Posterior cingulate gyrus (tissue), 11 donors: Measurements from ENCODE around the gene ZKSCAN5.

Experiments used
- DNase-seq, 10 donors: peaks; one replicate each; pipeline versions ENCODE4 v3.0.0 to v3.0.0-alpha.2; 2020 to 2021; ENCODE audit warnings: mixed read lengths in 3 of 10
- intact Hi-C: fragments of 100-400 bp; cut with DNase I; formaldehyde crosslinking; loops from one replicate; pipeline ENCODE4 v1.15.1; 2023

Gene ZKSCAN5

DNA sequence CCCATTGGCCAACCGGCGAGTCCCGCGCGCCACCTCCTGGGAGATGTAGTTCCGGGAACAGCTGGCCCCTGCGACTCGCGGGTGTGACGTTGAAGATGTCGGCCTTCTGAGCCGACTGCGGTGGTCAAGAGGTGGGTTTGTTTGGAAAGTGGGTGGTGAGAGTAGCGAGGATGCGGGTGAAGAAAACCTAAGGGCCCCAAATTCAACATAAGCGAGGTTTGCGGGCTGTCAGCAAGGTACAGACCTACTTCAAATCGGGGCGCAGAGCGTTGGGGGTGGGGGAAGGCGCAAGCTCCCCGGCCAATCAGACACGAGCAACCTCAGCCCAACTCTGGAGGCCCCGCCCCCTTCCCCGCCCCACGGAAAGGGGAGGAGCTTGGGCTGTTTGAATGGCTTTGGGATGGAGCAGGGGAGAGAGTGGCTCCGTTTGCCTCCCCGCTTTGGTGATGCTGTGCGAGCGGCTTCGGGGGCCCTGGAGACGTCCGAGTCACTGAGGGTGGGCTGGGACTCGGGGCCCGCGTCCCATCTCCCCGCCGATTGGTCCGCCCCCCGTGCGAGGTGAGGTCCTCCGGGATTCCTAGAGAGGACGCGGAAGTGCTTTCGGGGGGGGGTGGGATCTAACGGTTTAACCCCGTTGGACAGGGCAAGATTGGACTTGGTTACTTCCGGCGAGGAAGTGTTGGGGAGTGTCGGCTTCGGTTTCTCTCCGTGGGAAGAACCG is at the start of gene ZKSCAN5:
Gene ZKSCAN5, plus strand, starts transcription at position 60 of the 721 bp plus-strand sequence. CDS start 1,383 bp downstream, outside the sequence.
- DNase-seq = peak; percentile 94 to 100 (median 99)
- intact Hi-C loops = loop anchor here (1.0 to 2.0 kb wide), 2 partner anchors 32 to 48 kb away; partner anchors contain the start of genes FAM200A and ZNF789

DNA sequence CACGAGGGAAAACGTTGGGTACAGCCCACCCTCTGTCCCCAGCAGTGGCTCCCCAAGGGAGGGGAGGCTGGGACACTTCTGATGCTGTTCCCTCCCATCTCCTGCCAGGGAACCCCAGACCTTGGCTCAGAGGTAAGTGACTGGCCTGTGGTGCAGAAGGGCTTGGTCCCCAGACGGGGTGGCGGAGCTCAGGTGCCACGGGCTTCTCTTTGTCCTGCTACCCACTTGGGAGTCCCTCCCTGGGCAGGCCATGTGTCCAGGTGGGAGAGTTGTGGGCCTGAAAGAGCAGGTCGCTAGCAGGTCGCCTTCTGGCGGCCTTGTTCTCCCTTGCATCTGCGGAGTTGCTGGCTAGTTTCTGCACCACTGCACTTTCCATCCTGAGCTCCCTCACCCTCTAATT is 48.6 kb upstream of the ZKSCAN5 start:
- intact Hi-C loops = no loop called here
- DNase-seq = no peak

DNA sequence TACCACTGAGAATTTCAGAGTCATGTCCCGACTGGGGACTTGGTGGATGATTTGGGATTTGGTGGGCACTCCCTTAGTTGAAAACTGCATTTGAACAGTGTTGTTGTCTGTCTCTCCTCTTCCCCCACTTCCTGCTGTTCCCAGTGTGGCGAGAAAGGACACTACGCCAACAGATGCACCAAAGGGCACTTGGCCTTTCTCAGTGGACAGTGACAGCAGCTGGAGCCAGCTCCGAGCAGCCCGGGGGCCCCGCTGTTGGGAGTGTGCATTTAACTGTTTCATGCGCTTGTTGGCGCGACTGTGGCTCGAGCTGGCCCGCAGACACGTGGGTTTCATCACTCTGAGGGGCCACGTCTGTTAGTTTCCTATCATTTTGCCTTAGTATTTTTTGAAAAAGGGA is 48.2 kb upstream of the ZKSCAN5 start:
- peak in 2 of 10 donors; percentile 27 to 70 for DNase-seq
- intact Hi-C loops = no loop called here

DNA sequence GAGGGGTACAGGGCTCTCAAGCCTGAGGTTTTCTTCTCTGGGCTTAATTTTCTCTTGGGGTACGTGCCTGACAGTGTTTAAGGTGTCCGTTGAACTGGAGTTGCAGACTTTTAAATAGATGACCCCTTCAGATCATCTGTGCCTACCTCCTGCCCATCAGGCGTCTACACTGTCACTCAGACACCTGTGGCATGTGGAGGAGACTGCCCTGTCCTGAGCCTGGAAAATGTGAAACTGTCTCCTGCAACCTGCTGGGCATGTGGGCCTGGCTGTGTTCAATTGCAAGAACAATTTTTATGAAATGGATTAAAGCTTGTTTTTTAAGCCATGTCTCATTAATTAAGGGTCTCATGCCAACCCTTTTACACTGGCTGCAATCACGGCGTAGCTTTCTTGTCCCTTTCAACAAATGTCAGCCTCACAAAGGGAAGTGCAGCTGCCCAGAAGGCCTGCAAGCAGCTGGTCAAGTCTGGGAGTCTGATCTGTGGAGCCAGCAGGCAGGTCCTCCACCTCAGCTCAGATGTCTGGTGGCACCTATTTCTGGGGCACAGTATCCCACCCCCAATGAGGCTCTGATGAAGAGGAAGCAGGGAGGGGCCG is 47.3 kb upstream of the ZKSCAN5 start:
- DNase-seq = peak in 2 of 10 donors; percentile 12 to 31
- intact Hi-C loops = no loop called here

DNA sequence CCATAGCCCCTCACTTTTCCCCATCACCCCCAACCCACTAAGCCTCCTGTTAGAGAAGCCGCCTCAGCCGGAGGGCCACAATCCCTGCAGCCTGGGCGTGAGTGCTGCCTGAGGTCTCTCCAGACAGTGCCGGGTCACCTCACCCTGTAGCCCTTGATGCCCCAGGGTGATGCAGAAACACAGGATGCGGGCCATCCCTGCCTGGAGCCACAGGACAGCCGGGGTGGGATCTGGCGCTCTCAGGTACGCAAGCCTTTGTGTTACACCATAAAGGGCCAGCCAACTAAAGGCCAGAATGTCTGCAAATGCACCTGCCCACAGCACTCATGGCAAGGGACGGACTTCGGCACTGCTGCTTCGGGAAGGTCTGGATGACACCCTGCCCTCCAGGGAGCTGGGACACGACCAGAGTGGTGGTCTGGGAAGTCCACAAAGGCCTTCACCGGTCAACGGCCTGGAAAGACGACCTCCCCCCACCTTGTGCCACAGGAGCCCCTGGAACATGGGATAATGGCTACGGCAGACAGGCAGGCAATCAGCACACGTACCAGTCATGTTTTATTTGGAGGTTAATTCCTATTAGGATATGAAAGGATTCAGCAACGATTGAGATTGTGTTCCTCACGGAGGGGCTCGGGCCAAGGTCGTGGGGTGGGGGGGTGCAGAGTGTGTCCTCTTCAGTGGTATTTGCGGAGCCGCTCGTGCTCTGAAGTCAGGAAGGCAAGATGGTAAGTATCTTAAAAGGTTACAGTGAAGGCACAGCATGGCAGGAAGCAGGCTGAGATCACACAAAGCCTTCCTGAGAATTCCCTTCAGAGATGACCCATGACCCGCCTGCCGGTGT is 46.6 kb upstream of the ZKSCAN5 start:
- intact Hi-C loops = no loop called here
- DNase-seq = peak in 2 of 10 donors; percentile 67

DNA sequence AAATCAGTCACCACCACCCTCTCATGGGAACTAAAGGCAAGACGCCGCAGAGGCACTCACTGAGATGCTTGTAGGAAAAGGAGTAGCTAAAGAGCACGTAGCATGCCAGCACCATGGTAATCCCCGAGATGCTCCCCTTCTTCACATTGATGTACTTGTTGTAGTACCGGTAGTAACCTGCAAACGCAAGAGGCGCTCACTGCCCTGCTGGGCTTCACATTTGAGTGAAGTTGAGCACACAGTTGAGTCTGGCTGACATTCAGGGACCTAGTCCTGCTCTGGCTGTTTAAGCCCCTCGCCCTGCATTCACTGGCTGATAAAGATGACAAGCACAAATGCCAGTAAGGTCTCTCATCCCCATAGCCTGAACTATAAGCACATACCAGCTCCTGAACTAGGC is 45.4 kb upstream of the ZKSCAN5 start:
- intact Hi-C loops = no loop called here
- peak in 3 of 10 donors; percentile 50 to 73 (median 72) for DNase-seq

DNA sequence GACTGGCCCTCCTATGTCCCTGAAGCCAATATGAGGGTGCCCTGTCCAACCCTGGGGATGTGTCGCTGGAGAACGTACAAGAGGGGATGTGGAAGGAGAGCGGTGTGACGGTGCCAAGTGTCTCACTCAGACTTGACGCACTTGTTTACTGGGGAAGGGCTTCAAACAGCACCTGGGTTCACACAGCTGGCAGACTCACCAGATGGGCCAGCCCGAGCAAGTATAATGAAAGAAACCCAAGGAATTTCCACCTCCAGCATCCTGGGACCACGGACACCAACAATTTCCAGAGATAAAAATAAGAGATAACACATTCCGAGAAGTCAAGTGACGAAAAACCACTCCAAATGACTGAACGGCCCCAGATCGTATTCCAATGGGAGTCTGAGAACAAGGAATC is 43.8 kb upstream of the ZKSCAN5 start:
- DNase-seq = peak in 2 of 10 donors; percentile 17 to 32
- intact Hi-C loops = no loop called here

DNA sequence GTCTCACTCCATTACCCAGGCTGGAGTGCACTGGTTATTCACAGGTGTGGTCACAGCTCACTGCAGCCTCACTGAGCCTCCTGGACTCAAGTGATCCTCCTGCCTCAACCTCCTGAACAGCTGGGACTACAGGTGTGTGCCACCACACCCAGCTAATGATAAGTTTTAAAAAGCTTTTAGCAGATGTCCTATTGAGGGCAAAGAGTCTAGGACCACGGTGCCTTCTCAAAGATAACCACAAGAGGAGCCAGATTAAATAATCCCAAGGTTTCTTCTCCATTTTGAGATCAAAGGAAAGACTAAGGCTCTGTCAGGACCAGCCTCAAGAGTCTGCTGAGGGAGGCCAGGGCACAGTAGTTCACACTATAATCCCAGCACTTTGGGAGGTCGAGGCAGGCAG is 43.2 kb upstream of the ZKSCAN5 start:
- intact Hi-C loops = no loop called here
- DNase-seq = no peak

DNA sequence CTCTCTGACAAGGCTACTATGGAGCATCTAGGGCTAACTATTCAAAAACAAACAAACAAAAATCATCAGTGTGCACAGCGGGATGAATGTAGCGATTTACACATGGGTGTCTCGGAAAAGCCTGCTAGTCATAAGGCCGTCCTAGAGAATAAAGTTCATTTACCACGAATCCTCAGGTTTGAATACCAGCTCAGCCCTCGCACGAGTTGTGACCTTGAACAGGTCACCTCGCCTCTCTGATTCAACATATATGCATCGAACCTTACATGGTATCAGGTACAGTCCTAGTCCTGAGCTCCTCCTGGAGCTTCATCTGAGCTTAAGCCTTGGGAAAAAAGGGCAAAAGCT is 39.1 kb upstream of the ZKSCAN5 start:
- intact Hi-C loops = no loop called here
- peak in 1 of 10 donors; percentile 33 for DNase-seq

DNA sequence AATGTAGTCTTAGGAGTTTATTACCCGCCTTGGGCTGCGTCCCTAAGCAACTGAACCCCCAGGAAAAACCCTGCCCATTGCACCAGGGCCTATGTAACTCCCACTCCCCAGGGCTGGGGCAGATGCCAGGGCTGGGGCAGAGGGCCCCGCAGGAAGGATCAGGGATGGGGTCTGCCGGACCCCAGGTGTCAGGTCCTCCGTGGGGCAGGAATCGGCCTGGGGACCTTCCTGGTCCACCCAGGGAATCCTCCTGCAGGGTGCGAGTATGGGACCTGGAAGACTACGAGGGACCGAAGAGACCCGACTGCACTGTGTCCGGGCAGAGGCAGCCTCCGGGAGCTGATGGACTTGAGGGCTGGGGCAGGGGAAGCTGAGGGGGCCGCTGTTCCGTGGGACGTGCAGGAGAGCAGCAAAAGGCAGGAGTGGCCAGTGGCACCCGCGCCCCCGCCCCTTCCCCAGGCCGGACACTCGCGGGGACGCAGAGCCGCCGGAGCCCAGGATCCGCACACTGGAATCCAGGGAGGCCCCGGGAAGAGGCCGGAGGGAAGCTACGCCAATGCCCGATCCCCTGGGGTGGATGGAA is 36.0 kb upstream of the ZKSCAN5 start:
- intact Hi-C loops = no loop called here
- peak in 1 of 10 donors; percentile 62 for DNase-seq

DNA sequence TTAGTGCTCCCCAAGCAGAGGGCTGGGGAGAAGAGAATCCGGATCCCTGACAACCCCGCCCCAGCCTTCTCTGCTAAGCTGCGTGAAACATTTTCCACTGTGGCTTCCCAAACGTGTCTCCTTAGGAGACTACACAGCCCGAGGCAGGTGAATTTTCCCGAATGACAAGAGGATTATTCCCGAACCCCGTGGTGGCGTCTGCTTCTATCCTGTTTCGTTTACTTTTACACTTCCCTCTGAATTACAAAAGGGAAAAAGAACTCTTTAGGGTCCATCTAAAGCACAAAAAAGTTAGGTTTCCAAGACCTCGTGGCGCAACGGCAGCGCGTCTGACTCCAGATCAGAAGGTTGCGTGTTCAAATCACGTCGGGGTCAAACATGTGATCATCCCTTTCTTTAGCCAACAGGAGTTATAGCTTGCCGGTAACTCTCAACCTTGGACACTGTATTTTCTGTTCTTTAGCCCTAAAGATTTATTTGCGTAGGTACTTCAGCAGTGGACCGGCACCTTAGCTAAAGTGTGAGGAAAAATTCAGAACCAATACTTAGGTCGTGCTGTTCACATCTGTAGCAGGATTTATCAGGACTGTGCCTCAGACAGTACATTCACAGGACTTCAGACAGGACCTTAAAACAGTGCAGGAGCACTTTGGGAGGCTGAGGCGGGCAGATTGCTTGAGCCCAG is 34.9 kb upstream of the ZKSCAN5 start:
- DNase-seq = peak in 2 of 10 donors; percentile 20 to 44
- intact Hi-C loops = no loop called here

DNA sequence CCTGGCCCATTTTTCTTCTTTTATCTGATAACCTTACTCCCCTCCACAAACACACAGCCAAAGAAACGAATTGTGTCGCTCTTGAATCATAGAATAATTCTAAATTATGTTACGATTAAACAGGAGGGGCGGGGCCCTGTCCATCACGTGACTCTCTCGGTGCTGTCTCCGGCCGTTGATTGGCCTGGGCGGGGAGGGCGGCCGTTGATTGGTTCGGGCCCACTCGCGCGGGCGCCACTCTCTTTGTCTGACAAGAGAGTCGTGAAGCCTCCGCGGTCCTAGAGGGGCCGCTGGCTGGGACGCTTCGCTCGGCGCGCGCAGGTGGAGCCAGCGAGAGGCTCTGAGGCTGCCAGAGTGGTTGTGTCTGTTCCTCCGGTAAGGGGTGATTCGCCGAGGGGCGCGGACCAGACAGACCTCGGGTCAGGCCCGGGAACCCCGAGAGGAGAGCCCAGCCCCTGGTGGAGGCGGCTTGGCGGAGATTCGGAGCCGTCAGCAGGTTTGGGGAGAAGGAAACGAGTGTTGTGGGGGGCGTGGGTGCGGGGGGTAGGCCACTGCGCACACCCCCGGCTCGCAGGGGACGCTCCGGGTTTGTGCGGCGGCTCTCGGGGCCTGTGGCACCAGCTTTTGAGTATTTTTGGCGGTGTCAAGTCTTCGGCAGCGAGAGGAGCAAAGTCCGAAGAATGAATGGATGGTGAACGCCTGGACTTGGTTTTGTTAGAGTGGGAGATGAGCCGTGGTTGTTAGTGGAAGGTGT is 31.7 kb upstream of the ZKSCAN5 start, which contains the start of gene ZNF789:
Gene ZNF789, plus strand, starts transcription at position 330 of the 754 bp plus-strand sequence. CDS start 3,567 bp downstream, outside the sequence.
- DNase-seq = peak; percentile 98 to 100 (median 99)
- intact Hi-C loops = loop anchor here (1.0 kb wide), 2 partner anchors 28 to 32 kb away; partner anchors contain the start of genes ZKSCAN5 and ZNF394

DNA sequence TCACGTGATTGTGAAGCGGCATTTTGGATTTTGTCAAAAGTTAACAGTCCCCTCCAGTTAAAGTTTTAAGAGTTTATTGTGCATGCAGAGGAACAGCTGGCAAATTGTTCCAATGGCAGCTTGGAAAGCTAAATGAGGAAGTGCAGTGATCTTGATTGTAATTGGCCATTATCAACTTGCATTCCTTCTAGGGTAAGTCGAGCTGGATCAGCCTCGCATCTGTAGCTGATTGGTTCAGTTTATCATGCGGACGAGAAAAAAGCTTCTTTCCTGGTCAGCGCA is 31.2 kb upstream of the ZKSCAN5 start:
- no peak for DNase-seq

DNA sequence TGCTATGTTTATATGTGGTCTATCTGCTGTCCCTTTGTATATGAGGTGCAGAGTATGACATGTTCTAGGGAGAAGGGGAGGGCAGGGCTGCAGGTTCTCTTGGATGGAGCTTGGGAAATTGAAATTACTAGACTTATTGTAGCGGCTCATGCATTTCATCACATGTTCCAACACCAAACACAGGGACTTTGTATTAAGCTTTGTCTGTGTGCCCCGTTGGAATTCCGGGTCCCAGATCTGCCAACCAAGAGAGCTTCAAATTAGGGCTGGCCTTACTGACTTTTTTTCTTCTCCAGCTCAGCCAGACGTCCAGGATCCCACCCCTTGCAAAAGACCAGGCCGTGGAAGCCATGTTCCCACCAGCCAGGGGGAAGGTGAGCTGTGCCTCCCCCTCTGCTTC is 28.4 kb upstream of the ZKSCAN5 start:
- peak in 2 of 10 donors; percentile 14 to 39 for DNase-seq
- intact Hi-C loops = no loop called here

More for the DNA sequence above, 31.2 kb upstream of the ZKSCAN5 start:
- intact Hi-C loops = no loop called here

DNA sequence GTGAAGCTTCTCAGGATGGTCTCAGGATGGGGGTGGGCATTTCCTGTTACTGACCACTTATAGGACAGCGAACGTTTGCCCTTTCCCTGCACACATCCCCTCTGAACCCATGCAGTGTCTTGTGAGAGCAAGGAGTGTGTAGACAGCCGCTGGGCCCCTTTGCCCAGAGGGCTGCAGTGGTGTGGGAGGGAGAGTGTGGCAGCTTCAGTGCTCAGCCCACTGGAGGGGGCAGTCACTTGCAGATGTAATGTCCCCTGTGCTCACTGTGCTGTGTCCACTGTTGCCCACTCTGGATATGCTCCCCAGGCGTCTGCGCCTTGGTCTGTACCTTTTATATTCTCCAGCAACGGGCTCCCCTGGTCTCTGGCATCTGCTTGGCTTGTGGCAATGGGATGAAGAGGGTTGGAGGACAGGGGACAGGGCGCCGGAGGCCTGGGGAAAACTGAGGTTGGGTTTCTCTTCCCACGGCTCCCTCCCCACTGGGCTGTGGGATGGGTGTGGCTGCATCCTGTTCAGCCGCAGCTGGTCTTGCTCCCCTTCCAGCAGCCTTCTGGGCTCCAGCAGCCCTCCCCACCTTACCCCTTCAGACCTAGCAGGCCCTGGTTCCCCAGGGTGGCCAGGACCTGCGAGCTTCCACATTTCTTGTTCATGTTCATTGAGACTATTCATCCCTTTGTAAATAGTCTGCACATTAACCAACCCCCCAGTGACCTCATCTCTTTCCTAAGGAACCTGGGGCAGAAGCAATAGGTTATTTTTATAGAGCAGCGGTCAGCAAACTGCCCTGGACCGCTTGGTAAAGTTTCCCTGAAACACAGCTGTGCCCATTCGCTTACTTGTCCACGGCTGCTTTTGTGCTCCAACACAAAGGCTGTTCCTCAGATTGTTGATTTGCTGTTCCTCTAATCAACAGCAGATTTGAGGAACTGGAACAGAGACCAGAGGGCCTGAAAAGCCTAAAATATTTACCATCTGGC is 25.7 kb upstream of the ZKSCAN5 start:
- DNase-seq = peak in 1 of 10 donors; percentile 75
- intact Hi-C loops = no loop called here

DNA sequence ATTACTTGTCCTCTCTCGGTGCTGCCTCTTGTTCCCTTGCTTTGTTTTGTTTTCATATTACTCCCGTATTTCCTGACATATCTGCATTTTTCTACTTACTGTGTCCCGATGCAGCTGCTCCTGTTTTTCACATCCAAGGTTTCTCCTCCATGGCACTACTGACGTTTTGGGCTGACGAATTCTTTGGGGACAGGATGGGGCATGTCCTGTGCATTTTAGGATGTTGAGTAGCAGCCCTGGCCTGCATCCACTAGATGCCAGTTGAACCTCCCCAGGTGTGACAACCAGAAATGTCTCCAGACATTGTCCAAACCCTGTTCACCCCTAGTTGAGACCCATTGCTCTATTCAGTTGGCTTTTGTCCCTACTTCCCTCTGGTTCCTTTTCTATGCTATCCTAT is 19.4 kb upstream of the ZKSCAN5 start:
- intact Hi-C loops = no loop called here
- DNase-seq = no peak

DNA sequence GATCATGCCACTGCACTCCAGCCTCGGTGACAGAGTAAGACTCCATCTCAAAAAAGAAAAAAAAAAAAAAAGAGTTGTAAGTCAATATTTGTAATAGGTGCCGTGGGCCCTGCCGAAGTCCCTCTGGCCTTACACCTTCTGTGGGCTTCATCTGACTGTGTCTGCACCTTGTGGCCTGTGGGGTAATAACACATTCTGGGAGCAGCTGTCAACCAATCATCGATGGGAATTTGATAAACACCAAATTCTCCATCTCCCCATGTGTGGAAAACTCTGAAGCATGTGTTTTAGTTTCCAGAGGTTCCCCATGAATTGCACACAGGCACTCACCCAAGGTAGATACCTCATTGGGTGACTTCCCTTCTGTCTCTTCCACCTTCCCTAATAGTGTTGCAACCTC is 15.2 kb upstream of the ZKSCAN5 start:
- intact Hi-C loops = no loop called here
- peak in 1 of 10 donors; percentile 37 for DNase-seq

DNA sequence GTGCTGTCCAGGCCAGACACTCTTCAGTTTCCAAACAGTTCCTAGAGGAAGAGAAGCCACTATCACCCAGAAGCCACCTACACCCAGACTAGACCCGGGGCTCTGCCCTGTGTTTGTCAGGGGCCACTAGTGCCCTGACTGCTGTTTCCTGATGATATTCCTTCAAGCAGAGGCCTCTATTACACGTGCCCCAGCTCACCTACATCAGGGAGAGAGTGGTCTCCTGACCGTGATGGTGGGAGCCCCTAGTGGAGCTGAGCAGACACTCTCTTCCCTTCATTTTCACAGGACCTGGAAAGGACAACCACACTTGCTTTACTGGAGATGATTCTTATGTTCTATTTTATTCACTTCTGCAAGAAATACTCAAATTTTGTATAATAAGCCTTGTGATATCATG is 13.6 kb upstream of the ZKSCAN5 start:
- peak in 1 of 10 donors; percentile 26 for DNase-seq
- intact Hi-C loops = no loop called here
